K562 (cell line): ENCODE measurements around the gene DGKZ. TPM values are rescaled to one million over a fixed set of nuclear protein-coding genes. Genes with fewer than 3 reads are reported as not detected.

Experiments
- C11orf30 ChIP-seq: fragments of 450-650 bp; IDR thresholded peaks from 2 replicates; pipeline ENCODE4 v1.6.1; 2016; ENCODE audit warnings: low read depth, mild to moderate bottlenecking
- CSDE1 ChIP-seq, 2 experiments: fragments of 450-650 bp; IDR thresholded peaks; 2 replicates each; pipeline ENCODE4 v1.6.1; 2016; ENCODE audit warnings: mild to moderate bottlenecking in 1 of 2
- GABPB2 ChIP-seq: fragments of 250-450 bp; sonication (Bioruptor Pico); conservative IDR thresholded peaks from 2 replicates; pipeline ENCODE4 v1.5.1; 2021; ENCODE audit warnings: mild to moderate bottlenecking
- MTA2 ChIP-seq: fragments of 450-650 bp; IDR thresholded peaks from 2 replicates; pipeline ENCODE4 v1.6.1; 2016; ENCODE audit warnings: low read depth
- NRF1 ChIP-seq, 2 experiments: fragments of 450-650 bp; IDR thresholded peaks in 1 of 2; conservative IDR thresholded peaks in 1 of 2; 2 replicates each; pipeline ENCODE4 v1.6.1; 2014; ENCODE audit warnings: mild to moderate bottlenecking in 2 of 2
- POLR2AphosphoS2 ChIP-seq: IDR thresholded peaks from 2 replicates; pipeline ENCODE4 v1.6.1; 2012; ENCODE audit warnings: low read length, improper control_type of control experiment
- RBM25 ChIP-seq: fragments of 200-400 bp; formaldehyde crosslinking; IDR thresholded peaks from 2 replicates; pipeline ENCODE4 v1.6.1; 2018; ENCODE audit warnings: low read length, low read depth, moderate library complexity; ENCODE audit not compliant: severe bottlenecking
- RNF2 ChIP-seq: sonication (generic); IDR thresholded peaks from 2 replicates; pipeline ENCODE4 v1.6.1; 2016
- SREBF1 ChIP-seq: fragments of 150-350 bp; IDR thresholded peaks from 2 replicates; pipeline ENCODE4 v1.6.1; 2014; ENCODE audit warnings: antibody characterized with exemption, low read depth, low read length, borderline replicate concordance
- ZBTB1 ChIP-seq: sonication (generic); formaldehyde crosslinking; IDR thresholded peaks from 2 replicates; pipeline ENCODE4 v1.8.1; 2023; ENCODE audit warnings: missing genetic modification reagents, low read depth, mild to moderate bottlenecking, borderline replicate concordance
- ZNF766 ChIP-seq: fragments of 200-800 bp; sonication (Bioruptor generic); conservative IDR thresholded peaks from 2 replicates; pipeline ENCODE4 v1.6.1; 2016; ENCODE audit warnings: missing genetic modification characterization, missing compliant biosample characterization
- polyA plus RNA-seq, 8 experiments: library from polyadenylated mRNA; depleted of rRNA in 4 of 8; stranded (reverse) in 5 of 8; unstranded in 3 of 8; fragments of >200 nt; fragmentation: Nextera tagmentation in 2 of 8; fragmentation: Illumina TruSeq in 1 of 8; extraction: Ambion mirVana in 2 of 8; extraction: Trizol in 1 of 8; gene quantifications; 2 replicates each; pipeline versions ENCODE4 v1.2.1 to v1.2.3, GENCODE V29; 2011 to 2014; ENCODE audit warnings: inconsistent platforms in 1 of 8, missing spikeins in 1 of 8
- total RNA-seq, 7 experiments: library from RNA; depleted of rRNA in 6 of 7; stranded (reverse); fragments of >200 nt in 6 of 7; fragmentation: Illumina TruSeq in 2 of 7; extraction: Trizol in 2 of 7; gene quantifications; 2 replicates each; pipeline versions ENCODE4 v1.2.1 to v1.2.3, GENCODE V29; 2011 to 2021; ENCODE audit warnings: low replicate concordance in 1 of 7
- TF ChIP-seq, protein P1 (sequence below), 2 experiments: fragments of 450-650 bp; conservative IDR thresholded peaks; 2 replicates each; pipeline ENCODE4 v1.6.1; 2017; ENCODE audit warnings: mild to moderate bottlenecking in 2 of 2, moderate library complexity in 2 of 2
- TF ChIP-seq, protein P2 (sequence below): sonication (generic); formaldehyde crosslinking; IDR thresholded peaks from 2 replicates; pipeline ENCODE4 v1.9.0; 2022; ENCODE audit warnings: mild to moderate bottlenecking, missing genetic modification reagents
- TF ChIP-seq, protein P3 (sequence below), 2 experiments: fragments of 450-650 bp in 1 of 2; sonication (generic) in 1 of 2; formaldehyde crosslinking in 1 of 2; IDR thresholded peaks; 2 replicates each; pipeline versions ENCODE4 v1.7.1 to v1.9.0; 2016 to 2022; ENCODE audit warnings: inconsistent platforms in 1 of 2, mild to moderate bottlenecking in 1 of 2, missing genetic modification reagents in 1 of 2
- TF ChIP-seq, protein P4 (sequence below): sonication (generic); formaldehyde crosslinking; IDR thresholded peaks from 2 replicates; pipeline ENCODE4 v1.8.0; 2022; ENCODE audit warnings: missing genetic modification reagents, mild to moderate bottlenecking, moderate library complexity, borderline replicate concordance

The DGKZ gene
- total and polyA plus RNA-seq, 9 of the 15 experiments (the other 6 are each of a cell fraction or from before 2014, with no cell fraction given) = 0.51 to 100 (median 44.2) TPM

DNA sequence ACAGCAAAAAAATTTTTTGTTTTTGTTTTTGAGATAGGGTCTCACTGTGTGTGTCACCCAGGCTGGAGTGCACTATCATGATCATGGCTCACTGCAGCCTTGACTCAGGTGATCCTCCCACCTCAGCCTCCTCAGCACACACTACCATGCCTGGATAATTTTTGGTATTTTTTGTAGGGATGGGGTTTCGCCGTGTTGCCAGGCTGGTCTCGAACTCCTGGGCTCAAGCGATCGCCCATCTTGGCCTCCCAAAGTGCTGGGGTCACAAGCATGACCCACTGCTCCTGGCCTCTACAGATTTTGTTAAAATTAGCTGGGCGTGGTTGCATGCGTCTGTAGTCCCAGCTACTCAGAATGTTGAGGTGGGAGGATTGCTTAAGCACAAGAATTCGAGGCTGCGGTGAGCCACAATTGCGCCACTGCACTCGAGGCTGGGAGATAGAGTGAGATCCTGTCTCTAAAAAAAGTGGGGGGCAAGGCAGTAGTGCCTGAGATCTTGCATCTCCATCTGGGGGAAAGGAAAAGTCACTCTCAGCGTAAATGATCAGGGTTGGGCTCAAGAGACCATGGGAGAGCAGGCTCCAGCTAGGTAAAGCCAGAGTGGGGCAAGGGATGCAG is 10.6 kb upstream of the DGKZ start (continued):
- TF ChIP-seq, protein P1, sequence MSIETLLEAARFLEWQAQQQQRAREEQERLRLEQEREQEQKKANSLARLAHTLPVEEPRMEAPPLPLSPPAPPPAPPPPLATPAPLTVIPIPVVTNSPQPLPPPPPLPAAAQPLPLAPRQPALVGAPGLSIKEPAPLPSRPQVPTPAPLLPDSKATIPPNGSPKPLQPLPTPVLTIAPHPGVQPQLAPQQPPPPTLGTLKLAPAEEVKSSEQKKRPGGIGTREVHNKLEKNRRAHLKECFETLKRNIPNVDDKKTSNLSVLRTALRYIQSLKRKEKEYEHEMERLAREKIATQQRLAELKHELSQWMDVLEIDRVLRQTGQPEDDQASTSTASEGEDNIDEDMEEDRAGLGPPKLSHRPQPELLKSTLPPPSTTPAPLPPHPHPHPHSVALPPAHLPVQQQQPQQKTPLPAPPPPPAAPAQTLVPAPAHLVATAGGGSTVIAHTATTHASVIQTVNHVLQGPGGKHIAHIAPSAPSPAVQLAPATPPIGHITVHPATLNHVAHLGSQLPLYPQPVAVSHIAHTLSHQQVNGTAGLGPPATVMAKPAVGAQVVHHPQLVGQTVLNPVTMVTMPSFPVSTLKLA (conservative IDR thresholded peaks at IDR 0.05) = no peak
- TF ChIP-seq POLR2AphosphoS2 = no peak
- TF ChIP-seq, protein P2, sequence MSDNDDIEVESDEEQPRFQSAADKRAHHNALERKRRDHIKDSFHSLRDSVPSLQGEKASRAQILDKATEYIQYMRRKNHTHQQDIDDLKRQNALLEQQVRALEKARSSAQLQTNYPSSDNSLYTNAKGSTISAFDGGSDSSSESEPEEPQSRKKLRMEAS (CRISPR knock-in tag) = peak; percentile 36; the same call in 1 of the 2 replicates
- TF ChIP-seq, protein P3, sequence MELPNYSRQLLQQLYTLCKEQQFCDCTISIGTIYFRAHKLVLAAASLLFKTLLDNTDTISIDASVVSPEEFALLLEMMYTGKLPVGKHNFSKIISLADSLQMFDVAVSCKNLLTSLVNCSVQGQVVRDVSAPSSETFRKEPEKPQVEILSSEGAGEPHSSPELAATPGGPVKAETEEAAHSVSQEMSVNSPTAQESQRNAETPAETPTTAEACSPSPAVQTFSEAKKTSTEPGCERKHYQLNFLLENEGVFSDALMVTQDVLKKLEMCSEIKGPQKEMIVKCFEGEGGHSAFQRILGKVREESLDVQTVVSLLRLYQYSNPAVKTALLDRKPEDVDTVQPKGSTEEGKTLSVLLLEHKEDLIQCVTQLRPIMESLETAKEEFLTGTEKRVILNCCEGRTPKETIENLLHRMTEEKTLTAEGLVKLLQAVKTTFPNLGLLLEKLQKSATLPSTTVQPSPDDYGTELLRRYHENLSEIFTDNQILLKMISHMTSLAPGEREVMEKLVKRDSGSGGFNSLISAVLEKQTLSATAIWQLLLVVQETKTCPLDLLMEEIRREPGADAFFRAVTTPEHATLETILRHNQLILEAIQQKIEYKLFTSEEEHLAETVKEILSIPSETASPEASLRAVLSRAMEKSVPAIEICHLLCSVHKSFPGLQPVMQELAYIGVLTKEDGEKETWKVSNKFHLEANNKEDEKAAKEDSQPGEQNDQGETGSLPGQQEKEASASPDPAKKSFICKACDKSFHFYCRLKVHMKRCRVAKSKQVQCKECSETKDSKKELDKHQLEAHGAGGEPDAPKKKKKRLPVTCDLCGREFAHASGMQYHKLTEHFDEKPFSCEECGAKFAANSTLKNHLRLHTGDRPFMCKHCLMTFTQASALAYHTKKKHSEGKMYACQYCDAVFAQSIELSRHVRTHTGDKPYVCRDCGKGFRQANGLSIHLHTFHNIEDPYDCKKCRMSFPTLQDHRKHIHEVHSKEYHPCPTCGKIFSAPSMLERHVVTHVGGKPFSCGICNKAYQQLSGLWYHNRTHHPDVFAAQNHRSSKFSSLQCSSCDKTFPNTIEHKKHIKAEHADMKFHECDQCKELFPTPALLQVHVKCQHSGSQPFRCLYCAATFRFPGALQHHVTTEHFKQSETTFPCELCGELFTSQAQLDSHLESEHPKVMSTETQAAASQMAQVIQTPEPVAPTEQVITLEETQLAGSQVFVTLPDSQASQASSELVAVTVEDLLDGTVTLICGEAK (IDR thresholded peaks at IDR 0.05) = no peak
- TF ChIP-seq, protein P3 (CRISPR knock-in tag; IDR thresholded peaks at IDR 0.05) = no peak
- TF ChIP-seq RBM25 = no peak
- no peak for TF ChIP-seq CSDE1 (IDR thresholded peaks at IDR 0.05)
- peak; percentile 33 to 42; a peak in 1 of 4 replicates for TF ChIP-seq NRF1 (conservative IDR thresholded peaks at IDR 0.05 in 1 of 2, IDR thresholded peaks at IDR 0.05 in 1 of 2)
- TF ChIP-seq ZNF766 (CRISPR knock-in tag) = peak; percentile 83
- TF ChIP-seq ZBTB1 = no peak
- no peak for TF ChIP-seq C11orf30
- TF ChIP-seq MTA2 = 0 out of 2 replicates have a peak, but pooled peaks have one; percentile 10
- TF ChIP-seq, protein P4, sequence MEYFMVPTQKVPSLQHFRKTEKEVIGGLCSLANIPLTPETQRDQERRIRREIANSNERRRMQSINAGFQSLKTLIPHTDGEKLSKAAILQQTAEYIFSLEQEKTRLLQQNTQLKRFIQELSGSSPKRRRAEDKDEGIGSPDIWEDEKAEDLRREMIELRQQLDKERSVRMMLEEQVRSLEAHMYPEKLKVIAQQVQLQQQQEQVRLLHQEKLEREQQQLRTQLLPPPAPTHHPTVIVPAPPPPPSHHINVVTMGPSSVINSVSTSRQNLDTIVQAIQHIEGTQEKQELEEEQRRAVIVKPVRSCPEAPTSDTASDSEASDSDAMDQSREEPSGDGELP (CRISPR knock-in tag) = peak; percentile 20; the same call in 1 of the 2 replicates
- peak; percentile 92 for TF ChIP-seq RNF2
- TF ChIP-seq GABPB2 (CRISPR knock-in tag) = no peak
- no peak for TF ChIP-seq SREBF1
